ENCODE results near the gene PLEKHM3.

DNA sequence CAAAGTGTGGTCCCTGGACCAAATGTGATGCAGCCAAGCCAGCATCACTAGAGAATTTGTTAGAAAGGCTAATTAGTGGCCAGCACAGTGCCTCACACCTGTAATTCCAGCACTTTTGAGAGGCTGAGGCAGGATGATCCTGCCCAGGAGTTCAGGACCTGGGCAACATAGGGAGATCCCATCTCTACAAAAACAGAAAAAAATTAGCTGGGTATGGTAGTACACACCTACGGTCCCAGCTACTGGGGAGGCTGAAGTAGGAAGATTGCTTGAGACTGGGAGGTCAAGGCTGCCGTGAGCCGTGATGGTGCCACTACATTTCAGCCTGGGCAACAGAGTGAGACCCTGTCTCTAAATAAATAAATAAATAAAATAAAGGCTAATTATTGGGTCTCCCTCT, 185.8 kb downstream of the PLEKHM3 start:
- TF ChIP-seq, protein P1, sequence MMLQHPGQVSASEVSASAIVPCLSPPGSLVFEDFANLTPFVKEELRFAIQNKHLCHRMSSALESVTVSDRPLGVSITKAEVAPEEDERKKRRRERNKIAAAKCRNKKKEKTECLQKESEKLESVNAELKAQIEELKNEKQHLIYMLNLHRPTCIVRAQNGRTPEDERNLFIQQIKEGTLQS (CRISPR knock-in tag; IDR thresholded peaks at IDR 0.05), result no peak
- TF ChIP-seq, protein P2, sequence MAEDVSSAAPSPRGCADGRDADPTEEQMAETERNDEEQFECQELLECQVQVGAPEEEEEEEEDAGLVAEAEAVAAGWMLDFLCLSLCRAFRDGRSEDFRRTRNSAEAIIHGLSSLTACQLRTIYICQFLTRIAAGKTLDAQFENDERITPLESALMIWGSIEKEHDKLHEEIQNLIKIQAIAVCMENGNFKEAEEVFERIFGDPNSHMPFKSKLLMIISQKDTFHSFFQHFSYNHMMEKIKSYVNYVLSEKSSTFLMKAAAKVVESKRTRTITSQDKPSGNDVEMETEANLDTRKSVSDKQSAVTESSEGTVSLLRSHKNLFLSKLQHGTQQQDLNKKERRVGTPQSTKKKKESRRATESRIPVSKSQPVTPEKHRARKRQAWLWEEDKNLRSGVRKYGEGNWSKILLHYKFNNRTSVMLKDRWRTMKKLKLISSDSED (CRISPR knock-in tag; IDR thresholded peaks at IDR 0.05), result no peak
- TF ChIP-seq ZNF775 (CRISPR knock-in tag; IDR thresholded peaks at IDR 0.05; ENCODE audit: borderline replicate concordance) (no peak), ZNF235 (CRISPR knock-in tag; IDR thresholded peaks at IDR 0.05; ENCODE audit: borderline replicate concordance) (no peak), ZNF160 (CRISPR knock-in tag; IDR thresholded peaks at IDR 0.05) (no peak), MTA1 (CRISPR knock-in tag; IDR thresholded peaks at IDR 0.05; ENCODE audit: borderline replicate concordance) (no peak), CREB1 (IDR thresholded peaks at IDR 0.05) (no peak), CREB1 (CRISPR knock-in tag; IDR thresholded peaks at IDR 0.05) (no peak), NR2C2 (CRISPR knock-in tag; IDR thresholded peaks at IDR 0.05; ENCODE audit: borderline replicate concordance) (no peak), EZH2 (conservative IDR thresholded peaks at IDR 0.05; ENCODE audit: low read depth, low read length) (no peak), DPF2 (CRISPR knock-in tag; IDR thresholded peaks at IDR 0.05; ENCODE audit: borderline replicate concordance, low read depth) (no peak), ARHGAP35 (CRISPR knock-in tag; IDR thresholded peaks at IDR 0.05; ENCODE audit: borderline replicate concordance) (no peak), TCF7L2 (IDR thresholded peaks at IDR 0.05; ENCODE audit: low read depth, low read length) (no peak)
- TF ChIP-seq, protein P3, sequence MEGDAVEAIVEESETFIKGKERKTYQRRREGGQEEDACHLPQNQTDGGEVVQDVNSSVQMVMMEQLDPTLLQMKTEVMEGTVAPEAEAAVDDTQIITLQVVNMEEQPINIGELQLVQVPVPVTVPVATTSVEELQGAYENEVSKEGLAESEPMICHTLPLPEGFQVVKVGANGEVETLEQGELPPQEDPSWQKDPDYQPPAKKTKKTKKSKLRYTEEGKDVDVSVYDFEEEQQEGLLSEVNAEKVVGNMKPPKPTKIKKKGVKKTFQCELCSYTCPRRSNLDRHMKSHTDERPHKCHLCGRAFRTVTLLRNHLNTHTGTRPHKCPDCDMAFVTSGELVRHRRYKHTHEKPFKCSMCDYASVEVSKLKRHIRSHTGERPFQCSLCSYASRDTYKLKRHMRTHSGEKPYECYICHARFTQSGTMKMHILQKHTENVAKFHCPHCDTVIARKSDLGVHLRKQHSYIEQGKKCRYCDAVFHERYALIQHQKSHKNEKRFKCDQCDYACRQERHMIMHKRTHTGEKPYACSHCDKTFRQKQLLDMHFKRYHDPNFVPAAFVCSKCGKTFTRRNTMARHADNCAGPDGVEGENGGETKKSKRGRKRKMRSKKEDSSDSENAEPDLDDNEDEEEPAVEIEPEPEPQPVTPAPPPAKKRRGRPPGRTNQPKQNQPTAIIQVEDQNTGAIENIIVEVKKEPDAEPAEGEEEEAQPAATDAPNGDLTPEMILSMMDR (CRISPR knock-in tag; IDR thresholded peaks at IDR 0.05), result no peak

All from HepG2 (cell line).